Bronchial epithelial cell (primary cell): ENCODE results near the gene TSPAN18. TPM values are rescaled to one million over a fixed set of nuclear protein-coding genes. Genes with fewer than 3 reads are reported as not detected.

ENCODE experiments used
- DNase-seq: peaks from one replicate; pipeline ENCODE4 v3.0.0-alpha.2; 2010; ENCODE audit warnings: low read depth
- FAIRE-seq: peaks from 2 replicates; lab custom pipeline; 2011; peaks lifted over from hg19 to GRCh38; lab: Jason Lieb, UNC
- H3K27me3 ChIP-seq: 2 replicates; pipeline ENCODE4 v1.5.1; 2011; ENCODE audit warnings: low read length; ENCODE audit not compliant: control insufficient read depth, insufficient read depth
- H3K36me3 ChIP-seq: 2 replicates; pipeline ENCODE4 v1.5.1; 2011; ENCODE audit warnings: low read length; ENCODE audit not compliant: control insufficient read depth, insufficient read depth
- H3K4me3 ChIP-seq: 2 replicates; pipeline ENCODE4 v1.5.1; 2011; ENCODE audit warnings: mild to moderate bottlenecking, low read depth, low read length, control low read depth
- CTCF ChIP-seq: IDR thresholded peaks from 2 replicates; pipeline ENCODE4 v1.5.1; 2011; ENCODE audit warnings: mild to moderate bottlenecking, moderate library complexity, low read length, control low read depth, inconsistent platforms; ENCODE audit not compliant: insufficient read depth, severe bottlenecking
- total RNA-seq: library from RNA; depleted of rRNA; stranded (reverse); fragments of >200 nt; gene quantifications from 2 replicates; pipeline ENCODE4 v1.2.1, GENCODE V29; 2014

The TSPAN18 gene
- total RNA-seq, 1 donor from 2014 or later: not detected

GRCh38 chr11:44778195-44779100 lies 51.7 kb downstream of the TSPAN18 start:
- FAIRE-seq: no peak
- DNase-seq: no peak

GRCh38 chr11:44779736-44780520 lies 53.2 kb downstream of the TSPAN18 start:
- FAIRE-seq: peak; percentile 77
- DNase-seq: no peak
- no peak for TF ChIP-seq CTCF
- Histone ChIP-seq H3K4me3 (no peak overlapping the region), H3K27me3 (no peaks in the 10 kb centered on the region), H3K36me3 (no peaks in the 10 kb centered on the region)

More at GRCh38 chr11:44778195-44779100, 51.7 kb downstream of the TSPAN18 start:
- Histone ChIP-seq H3K4me3 (no peak overlapping the region), H3K36me3 (no peaks in the 10 kb centered on the region), H3K27me3 (peaks cover 1% of the 10 kb centered on the region)
- TF ChIP-seq CTCF: no peak

GRCh38 chr11:44780940-44781631 lies 54.3 kb downstream of the TSPAN18 start:
- TF ChIP-seq CTCF: no peak
- Histone ChIP-seq H3K4me3 (no peak overlapping the region), H3K36me3 (no peaks in the 10 kb centered on the region), H3K27me3 (no peaks in the 10 kb centered on the region)
- FAIRE-seq (no peak), DNase-seq (no peak)

- Histone ChIP-seq H3K27me3 (no peaks in the 10 kb centered on the region), H3K36me3 (no peaks in the 10 kb centered on the region), H3K4me3 (no peak overlapping the region)
- DNase-seq (no peak), FAIRE-seq (no peak)
- TF ChIP-seq CTCF: no peak
These were observed 54.9 kb downstream of the TSPAN18 start for GRCh38 chr11:44781655-44782054.

GRCh38 chr11:44782478-44782877 lies 55.7 kb downstream of the TSPAN18 start:
- TF ChIP-seq CTCF: no peak

More at GRCh38 chr11:44782478-44782877, 55.7 kb downstream of the TSPAN18 start:
- Histone ChIP-seq H3K4me3 (no peak overlapping the region), H3K36me3 (no peaks in the 10 kb centered on the region), H3K27me3 (no peaks in the 10 kb centered on the region)
- FAIRE-seq (no peak), DNase-seq (no peak)
